Activated CD8-positive, alpha-beta T cell treated with anti-CD3 and anti-CD28 coated beads for 36 hours (primary cell): ENCODE data around the gene PITPNB. TPM values are rescaled to one million over a fixed set of nuclear protein-coding genes. Genes with fewer than 3 reads are reported as not detected.

ENCODE experiments used
- ATAC-seq: fragments of 200-7000 bp; cut with Tn5 transposase; one replicate; pipeline ENCODE4 v1.10.0; 2021; ENCODE audit warnings: mild to moderate bottlenecking, moderate library complexity
- CTCF ChIA-PET: fragments of 350-600 bp; sonication (Branson Sonifier 250); formaldehyde crosslinking; loops from one replicate; lab custom pipeline; 2021; ENCODE audit warnings: antibody characterized with exemption; lab: Charles Lee
- POLR2A ChIA-PET: fragments of 350-600 bp; sonication (Branson Sonifier 250); formaldehyde crosslinking; loops from one replicate; lab custom pipeline; 2021; ENCODE audit warnings: antibody characterized with exemption; lab: Charles Lee
- DNase-seq: peaks from one replicate; pipeline ENCODE4 v3.0.0-alpha.2; 2020
- H3K27ac Mint-ChIP-seq: one replicate; pipeline ENCODE4 v1.8.0; 2021; ENCODE audit warnings: mild to moderate bottlenecking, mixed read lengths
- H3K27me3 Mint-ChIP-seq: one replicate; pipeline ENCODE4 v1.8.0; 2021; ENCODE audit warnings: mixed read lengths
- H3K36me3 Mint-ChIP-seq: one replicate; pipeline ENCODE4 v1.8.0; 2021; ENCODE audit warnings: low read depth, mixed read lengths
- H3K4me1 Mint-ChIP-seq: one replicate; pipeline ENCODE4 v1.8.0; 2021; ENCODE audit warnings: low read depth, mixed read lengths
- H3K4me3 Mint-ChIP-seq: one replicate; pipeline ENCODE4 v1.8.0; 2021; ENCODE audit warnings: mild to moderate bottlenecking, moderate library complexity, mixed read lengths
- H3K9me3 Mint-ChIP-seq: one replicate; pipeline ENCODE4 v1.8.0; 2021; ENCODE audit warnings: mixed read lengths
- CTCF ChIP-seq: fragments of 200-600 bp; IDR thresholded peaks from one replicate; pipeline ENCODE4 v1.8.0; 2022; ENCODE audit warnings: antibody characterized with exemption, mild to moderate bottlenecking
- intact Hi-C: fragments of 100-400 bp; cut with micrococcal nuclease; formaldehyde crosslinking; loops from one replicate; pipeline ENCODE4 v1.10.0; 2022
- total RNA-seq, 2 experiments: library from RNA; stranded (reverse); gene quantifications; one replicate each; pipeline ENCODE4 v1.2.3, GENCODE V29; 2021

Gene PITPNB
- total RNA-seq, 2 experiments from 2014 or later = 87.7 to 89.1 TPM

DNA sequence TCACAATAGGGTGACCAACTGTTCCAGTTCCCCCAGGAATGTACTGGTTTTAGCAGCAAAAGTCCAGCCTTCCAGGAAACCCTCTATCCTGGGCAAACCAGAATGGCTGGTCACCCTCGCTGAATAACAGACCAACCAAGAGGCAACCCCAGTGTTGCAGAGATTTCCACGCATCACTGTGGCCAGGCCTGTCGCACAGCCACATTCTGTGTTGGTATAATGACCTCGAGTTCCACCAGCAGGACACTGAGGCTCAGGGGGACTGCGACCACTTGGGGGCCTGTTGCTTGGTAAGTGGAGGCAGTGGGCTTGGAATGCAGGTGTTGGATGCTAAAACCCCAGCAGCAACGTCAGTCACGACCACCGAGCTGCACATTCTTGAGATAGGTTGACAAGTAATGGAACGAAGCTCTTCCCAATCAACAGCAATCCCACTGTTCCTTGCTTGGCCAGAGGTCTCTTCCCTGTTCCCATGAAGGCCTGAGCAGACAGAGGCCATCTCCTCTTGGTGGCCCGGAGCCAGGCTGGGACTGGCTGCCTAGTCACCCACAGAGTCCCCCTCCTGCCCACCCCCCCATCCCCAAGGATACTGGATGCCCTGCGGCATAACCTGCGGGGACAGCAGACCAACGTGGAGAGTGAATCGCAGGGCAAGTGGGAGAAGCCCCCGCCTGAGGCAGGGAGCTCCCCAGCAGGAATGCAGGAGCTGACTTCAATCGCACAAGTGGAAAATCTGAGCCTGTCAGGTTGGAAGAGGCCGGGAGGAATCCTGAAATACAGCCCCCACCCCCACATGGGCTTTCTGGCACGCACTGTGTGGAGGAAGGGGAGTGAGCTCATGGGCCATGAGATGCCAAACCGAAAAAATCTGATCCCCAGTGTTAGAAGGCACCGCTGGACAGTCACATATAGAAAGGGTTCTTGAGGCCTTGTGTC is 74.1 kb downstream of the PITPNB start:
- intact Hi-C loops = no loop called here
- ATAC-seq (no peak), DNase-seq (no peak)
- ChIA-PET POLR2A (interaction anchor here (0.5 kb wide), 1 partner anchor 12 kb away, joined by 3 read pairs; no protein-coding TSS in a partner anchor), CTCF (no interaction called here)
- H3K27me3 Mint-ChIP-seq = no peaks in the 10 kb centered on the region
- H3K4me1 Mint-ChIP-seq = no peaks in the 10 kb centered on the region
- no peak overlapping the region for H3K27ac Mint-ChIP-seq
- TF ChIP-seq CTCF = no peak
- H3K36me3 Mint-ChIP-seq = peaks cover 33% of the 10 kb centered on the region
- no peak overlapping the region for H3K4me3 Mint-ChIP-seq
- H3K9me3 Mint-ChIP-seq = no peaks in the 10 kb centered on the region

DNA sequence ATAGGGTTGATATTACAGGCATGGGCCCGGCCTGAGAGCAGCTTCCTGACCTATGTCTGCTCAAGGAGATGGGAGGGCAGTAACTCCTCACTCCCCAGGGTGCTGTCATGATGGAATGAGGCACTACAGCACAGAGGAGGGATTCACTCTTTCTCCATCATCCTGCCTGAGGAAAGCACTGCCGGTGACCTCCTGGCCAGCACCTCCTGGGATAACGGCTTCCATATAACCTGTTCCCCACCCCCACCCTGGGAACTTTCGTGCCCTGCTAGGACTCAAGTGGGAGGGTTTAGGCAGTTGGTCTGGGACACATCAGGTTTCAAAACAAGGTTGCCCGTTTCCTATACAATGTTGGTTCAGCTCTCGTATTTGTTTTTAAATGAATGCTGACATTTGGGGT is 74.8 kb downstream of the PITPNB start:
- intact Hi-C loops = no loop called here
- ChIA-PET CTCF (no interaction called here), POLR2A (interaction anchor here (0.5 kb wide), 1 partner anchor 12 kb away, joined by 3 read pairs; no protein-coding TSS in a partner anchor)
- Mint-ChIP-seq H3K9me3 (no peaks in the 10 kb centered on the region), H3K4me1 (no peaks in the 10 kb centered on the region), H3K36me3 (peaks cover 27% of the 10 kb centered on the region), H3K27me3 (no peaks in the 10 kb centered on the region), H3K27ac (no peak overlapping the region), H3K4me3 (no peak overlapping the region)
- DNase-seq (no peak), ATAC-seq (no peak)
- TF ChIP-seq CTCF = no peak

GRCh38 chr22:27843441-27843840 is 75.6 kb downstream of the PITPNB start:
- no peak overlapping the region for H3K27ac Mint-ChIP-seq
- H3K9me3 Mint-ChIP-seq = no peaks in the 10 kb centered on the region
- no peak for TF ChIP-seq CTCF

DNA sequence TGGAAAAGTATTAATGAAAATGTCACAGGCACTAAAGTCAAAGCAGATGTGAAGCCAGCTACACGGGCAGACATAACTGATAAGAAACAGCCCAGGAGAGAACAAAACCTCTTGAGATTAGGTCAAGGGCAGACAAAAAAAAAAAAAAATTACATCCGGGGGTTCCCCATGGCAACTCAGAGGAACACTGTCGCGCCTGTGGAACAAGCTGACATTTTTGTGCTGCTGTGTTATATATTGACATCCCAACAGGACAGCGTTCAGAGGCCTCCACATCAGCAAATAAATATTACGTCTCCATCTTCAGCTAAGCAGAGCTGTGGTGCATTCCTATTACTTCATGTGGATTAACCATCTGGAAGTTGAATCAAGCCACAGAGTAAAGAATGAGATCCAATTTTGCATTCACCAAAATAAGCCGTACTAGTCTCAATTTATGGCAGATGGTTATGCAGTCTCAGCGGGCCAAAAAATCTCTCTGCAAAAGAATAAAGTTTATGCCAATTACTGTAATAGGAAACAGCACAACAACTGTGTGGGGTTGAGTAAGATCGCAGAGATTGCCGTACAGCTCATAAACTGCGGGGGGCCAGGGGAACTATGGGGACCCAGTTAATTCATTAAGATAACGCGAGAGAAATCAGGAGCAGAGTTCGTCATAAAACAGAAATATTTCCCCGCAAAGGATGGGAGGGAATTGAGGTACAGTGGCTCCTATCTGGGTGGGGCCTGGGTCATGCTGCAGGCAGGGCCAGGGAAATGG is 76.2 kb downstream of the PITPNB start:
- CTCF ChIA-PET = interaction anchor here (1.1 kb wide), 1 partner anchor 9 kb away, joined by 3 read pairs; no protein-coding TSS in a partner anchor
- intact Hi-C loops = no loop called here
- H3K27me3 Mint-ChIP-seq = no peaks in the 10 kb centered on the region
- H3K9me3 Mint-ChIP-seq = no peaks in the 10 kb centered on the region
- ATAC-seq (no peak), DNase-seq (no peak)
- TF ChIP-seq CTCF = no peak
- no peaks in the 10 kb centered on the region for H3K4me1 Mint-ChIP-seq
- H3K4me3 Mint-ChIP-seq = no peak overlapping the region
- POLR2A ChIA-PET = no interaction called here
- H3K36me3 Mint-ChIP-seq = peaks cover 20% of the 10 kb centered on the region
- H3K27ac Mint-ChIP-seq = no peak overlapping the region

More at GRCh38 chr22:27843441-27843840, 75.6 kb downstream of the PITPNB start:
- Mint-ChIP-seq H3K4me1 (no peaks in the 10 kb centered on the region), H3K4me3 (no peak overlapping the region), H3K36me3 (peaks cover 24% of the 10 kb centered on the region), H3K27me3 (no peaks in the 10 kb centered on the region)
- ATAC-seq (no peak), DNase-seq (no peak)
- CTCF ChIA-PET = interaction anchor here (1.1 kb wide), 1 partner anchor 10 kb away, joined by 3 read pairs; no protein-coding TSS in a partner anchor
- POLR2A ChIA-PET = no interaction called here
- intact Hi-C loops = no loop called here
